ENCODE results near the gene LVRN.

- TF ChIP-seq CTCF (conservative IDR thresholded peaks at IDR 0.05; ENCODE audit: low read depth, low read length): no peak
- no peak for TF ChIP-seq EZH2 (IDR thresholded peaks at IDR 0.05; ENCODE audit: low read length, unreplicated experiment)
- no peak for TF ChIP-seq EZH2phosphoT487 (IDR thresholded peaks at IDR 0.05; ENCODE audit: borderline replicate concordance, low read length)
These were observed 15.7 kb downstream of the LVRN start for GRCh38 chr5:115977988-115978387.
